Transverse colon (tissue), 4 donors: ENCODE results near the gene POM121L2.

Experiments used
- CTCF ChIP-seq, 5 experiments: fragments of 200-600 bp in 3 of 5; fragments of 450-650 bp in 2 of 5; sonication (generic) in 3 of 5; IDR thresholded peaks; 1 replicate in 2 of 5; 2 replicates in 3 of 5; pipeline ENCODE4 v1.5.1; 2016 to 2017; ENCODE audit warnings: antibody characterized with exemption in 5 of 5, inconsistent platforms in 3 of 5, mild to moderate bottlenecking in 2 of 5, moderate library complexity in 1 of 5
- POLR2A ChIP-seq: fragments of 450-650 bp; IDR thresholded peaks from one replicate; pipeline ENCODE4 v1.6.1; 2016; ENCODE audit warnings: antibody characterized with exemption, mild to moderate bottlenecking, moderate library complexity
- POLR2AphosphoS5 ChIP-seq, 3 donors: sonication (generic); formaldehyde crosslinking; IDR thresholded peaks; one replicate each; pipeline ENCODE4 v1.6.1; 2016; ENCODE audit warnings: antibody characterized with exemption in 3 of 3

- TF ChIP-seq POLR2A (no peak), CTCF (IDR thresholded peaks at IDR 0.05) (no peak), POLR2AphosphoS5 (IDR thresholded peaks at IDR 0.05) (no peak)
Measured at GRCh38 chr6:27280540-27281000, 31.5 kb downstream of the POM121L2 start.
